GM12864 (cell line): ENCODE data around the gene GAMT.
"Not testable (repeated sequence)": the region's sequence is repeated elsewhere in the genome, so short reads cannot be mapped to it uniquely, and the experiment has no call there.

Source experiments
- DNase-seq: peaks from one replicate; pipeline ENCODE4 v3.0.0-alpha.2; 2011; ENCODE audit warnings: low read depth
- H3K4me3 ChIP-seq: 2 replicates; pipeline ENCODE4 v1.5.1; 2011; ENCODE audit warnings: mild to moderate bottlenecking, low read depth, low read length, control low read depth
- CTCF ChIP-seq: IDR thresholded peaks from 2 replicates; pipeline ENCODE4 v1.5.1; 2011; ENCODE audit warnings: low read depth, mild to moderate bottlenecking, moderate library complexity, low read length, control low read depth, inconsistent platforms; ENCODE audit errors: missing control alignments

Gene GAMT

DNA sequence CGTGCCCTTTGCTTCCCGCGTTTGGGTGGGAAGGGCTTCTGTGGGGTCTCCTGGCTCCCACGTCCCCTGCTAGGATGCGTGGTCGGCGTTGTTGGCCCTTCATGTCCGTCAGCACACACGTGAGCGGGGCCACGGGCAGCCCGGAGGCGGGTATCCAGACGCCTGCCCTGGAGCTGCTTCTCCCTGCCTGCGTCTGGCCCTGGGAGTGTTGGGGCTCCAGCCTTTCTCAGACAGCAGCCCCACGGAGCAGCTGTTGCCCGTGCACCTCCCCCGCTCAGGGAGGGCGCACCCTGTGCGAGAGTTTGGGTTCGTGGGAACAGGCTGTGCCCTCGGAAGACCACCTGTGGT is 20.6 kb upstream of the GAMT start:
- TF ChIP-seq CTCF, result no peak
- no peak for DNase-seq
- H3K4me3 ChIP-seq, result no peak overlapping the region

DNA sequence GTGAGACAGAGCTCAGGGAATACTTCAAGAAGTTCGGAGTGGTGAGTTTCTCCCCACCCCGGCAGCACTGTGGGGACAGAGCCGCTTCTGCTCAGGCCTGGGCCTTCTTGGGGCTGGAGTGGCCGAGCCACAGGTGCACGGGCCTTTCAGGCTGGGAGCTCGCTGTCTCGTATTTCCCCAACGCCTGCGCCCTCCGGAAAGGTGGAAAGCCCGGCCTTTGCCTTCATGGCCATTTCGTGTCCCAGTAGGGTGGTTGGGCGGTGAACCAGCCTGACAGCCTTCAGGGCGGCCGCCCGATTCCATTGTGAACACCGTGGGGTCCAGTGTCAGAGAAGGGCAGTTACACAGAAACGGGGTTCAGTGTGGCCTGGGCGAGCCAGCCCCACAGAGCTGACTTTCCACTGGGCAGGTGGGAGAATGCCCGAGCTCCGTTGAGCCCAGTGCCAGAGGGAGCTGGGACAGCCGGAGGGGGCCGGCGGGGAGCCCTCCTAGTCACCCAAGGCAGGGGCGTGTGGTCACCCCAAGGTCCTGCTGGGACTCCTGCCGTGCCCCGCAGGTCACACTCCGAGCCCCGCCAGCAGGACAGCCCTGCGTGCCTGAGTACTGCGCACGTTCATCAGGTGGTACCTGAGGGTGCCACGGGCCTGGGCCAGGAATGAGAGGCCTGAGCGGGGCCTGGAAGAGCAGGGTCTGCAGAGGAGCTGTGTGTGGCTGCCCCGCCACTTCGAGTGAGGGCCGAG is 20.0 kb upstream of the GAMT start:
- DNase-seq, result no peak
- no peak overlapping the region for H3K4me3 ChIP-seq
- no peak for TF ChIP-seq CTCF

DNA sequence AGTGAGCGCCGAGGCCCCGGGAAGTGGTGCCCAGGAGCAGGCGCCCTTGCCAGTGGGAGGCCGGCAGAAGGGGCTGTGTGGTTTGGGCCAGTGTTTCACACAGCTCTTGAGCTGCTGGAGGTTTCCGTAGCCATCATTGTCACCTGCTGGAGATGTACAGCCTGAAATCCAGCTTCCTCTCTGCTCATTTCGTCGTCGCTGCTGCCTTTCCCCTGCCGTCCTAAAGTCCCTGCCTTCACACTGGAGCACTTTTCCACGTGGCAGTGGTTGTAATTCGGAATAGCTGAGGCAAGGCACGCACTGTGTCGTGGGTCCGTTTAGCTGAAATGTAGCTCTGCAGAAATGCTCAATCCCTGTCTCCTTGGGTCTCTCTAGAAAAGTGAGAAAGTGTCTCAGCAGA is 19.2 kb upstream of the GAMT start:
- TF ChIP-seq CTCF, result no peak
- DNase-seq, result no peak
- H3K4me3 ChIP-seq, result no peak overlapping the region

DNA sequence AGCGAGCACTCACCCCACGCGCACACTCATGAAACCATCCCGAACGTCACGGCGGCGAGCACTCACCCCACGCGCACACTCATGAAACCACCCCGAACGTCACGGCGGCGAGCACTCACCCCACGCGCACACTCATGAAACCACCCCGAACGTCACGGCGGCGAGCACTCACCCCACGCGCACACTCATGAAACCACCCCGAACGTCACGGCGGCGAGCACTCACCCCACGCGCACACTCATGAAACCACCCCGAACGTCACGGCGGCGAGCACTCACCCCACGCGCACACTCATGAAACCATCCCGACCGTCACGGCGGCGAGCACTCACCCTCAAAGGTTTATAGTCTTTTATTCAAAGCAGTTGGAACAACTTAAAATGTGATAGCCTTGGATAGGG is 18.7 kb upstream of the GAMT start:
- H3K4me3 ChIP-seq, DNase-seq: not testable (repeated sequence)

GRCh38 chr19:1418951-1419738 is 17.8 kb upstream of the GAMT start:
- no peak overlapping the region for H3K4me3 ChIP-seq
- DNase-seq, result no peak
- no peak for TF ChIP-seq CTCF

- DNase-seq, result no peak
- no peak overlapping the region for H3K4me3 ChIP-seq
- TF ChIP-seq CTCF, result no peak
Measured at GRCh38 chr19:1418496-1418775, 17.1 kb upstream of the GAMT start.

DNA sequence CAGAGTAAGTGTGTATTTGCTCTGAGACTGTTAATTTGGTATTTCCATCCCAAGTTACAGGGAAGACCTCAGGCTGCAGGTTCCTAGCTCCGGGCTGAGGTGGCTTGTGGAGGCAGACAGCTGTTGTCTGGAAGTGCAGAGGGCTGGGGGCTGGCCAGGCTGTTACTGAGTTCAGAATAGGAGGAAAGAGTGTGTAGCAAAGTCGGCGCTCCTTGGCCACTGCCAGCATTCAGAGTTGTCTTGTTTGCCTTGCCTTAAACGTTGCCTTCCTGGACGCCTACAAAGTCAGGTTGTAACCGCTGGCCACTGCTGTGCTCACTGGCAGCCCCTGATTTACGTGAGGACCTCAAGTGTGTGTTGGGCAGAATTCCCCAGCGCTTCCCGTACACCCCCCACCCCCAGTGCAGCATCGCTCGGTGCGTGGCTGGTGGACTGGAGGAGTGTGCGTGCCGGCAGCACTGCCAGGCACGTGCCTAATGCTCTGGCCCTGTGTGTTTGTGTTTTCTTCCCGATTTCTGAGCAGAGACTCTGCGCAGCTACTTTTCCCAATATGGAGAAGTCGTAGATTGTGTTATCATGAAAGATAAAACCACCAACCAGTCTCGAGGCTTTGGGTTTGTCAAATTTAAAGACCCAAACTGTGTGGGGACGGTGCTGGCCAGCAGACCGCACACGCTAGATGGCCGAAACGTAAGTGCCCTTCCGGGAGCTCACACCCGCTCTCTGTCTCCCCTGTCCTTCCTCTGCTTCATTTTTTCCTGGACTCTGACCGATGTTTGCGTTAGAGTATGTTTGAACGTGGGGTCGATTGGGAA is 16.5 kb upstream of the GAMT start:
- no peak for TF ChIP-seq CTCF
- DNase-seq, result no peak
- no peak overlapping the region for H3K4me3 ChIP-seq
